Muscle of leg (tissue), 11 donors: ENCODE data around the gene DCUN1D2. TPM values are rescaled to one million over a fixed set of nuclear protein-coding genes. Genes with fewer than 3 reads are reported as not detected.

Source experiments
- DNase-seq: peaks from one replicate; pipeline ENCODE4 v3.0.0; 2013
- H3K27ac ChIP-seq: one replicate; pipeline ENCODE4 v1.5.1; 2013; ENCODE audit warnings: mild to moderate bottlenecking, low read length, control low read depth
- H3K27me3 ChIP-seq: one replicate; pipeline ENCODE4 v1.6.1; 2013; ENCODE audit warnings: low read length; ENCODE audit not compliant: control insufficient read depth, insufficient read depth
- H3K36me3 ChIP-seq: one replicate; pipeline ENCODE4 v1.6.1; 2013; ENCODE audit warnings: low read length; ENCODE audit not compliant: control insufficient read depth, insufficient read depth
- H3K4me1 ChIP-seq: one replicate; pipeline ENCODE4 v1.6.1; 2013; ENCODE audit warnings: low read length; ENCODE audit not compliant: control insufficient read depth, insufficient read depth
- H3K4me3 ChIP-seq: one replicate; pipeline ENCODE4 v1.5.1; 2013; ENCODE audit warnings: low read length, control low read depth
- H3K9me3 ChIP-seq: replicated peaks from 2 replicates; pipeline ENCODE4 v1.6.1; 2013; ENCODE audit warnings: low read depth, low read length; ENCODE audit not compliant: control insufficient read depth
- WGBS: methylation state at CpG from one replicate; pipeline ENCODE4 v1.1.5; 2013; ENCODE audit warnings: missing lambda C conversion rate; ENCODE audit not compliant: insufficient coverage; 5-methylcytosine and 5-hydroxymethylcytosine counted together
- polyA plus RNA-seq, 8 donors: library from polyadenylated mRNA; unstranded; fragments of 120-200 nt; gene quantifications; one replicate each; pipeline versions ENCODE4 v1.2.1 to v1.2.3, GENCODE V29; 2013; ENCODE audit warnings: inconsistent platforms in 1 of 8, low replicate concordance in 1 of 8; ENCODE audit not compliant: insufficient read length in 8 of 8, insufficient read depth in 1 of 8
- total RNA-seq: library from RNA; stranded (reverse); fragments of 120-200 nt; gene quantifications from one replicate; pipeline ENCODE4 v1.2.4, GENCODE V29; 2013

The DCUN1D2 gene
- total and polyA plus RNA-seq, 9 donors = 11.3 to 17.6 (median 14.1) TPM

DNA sequence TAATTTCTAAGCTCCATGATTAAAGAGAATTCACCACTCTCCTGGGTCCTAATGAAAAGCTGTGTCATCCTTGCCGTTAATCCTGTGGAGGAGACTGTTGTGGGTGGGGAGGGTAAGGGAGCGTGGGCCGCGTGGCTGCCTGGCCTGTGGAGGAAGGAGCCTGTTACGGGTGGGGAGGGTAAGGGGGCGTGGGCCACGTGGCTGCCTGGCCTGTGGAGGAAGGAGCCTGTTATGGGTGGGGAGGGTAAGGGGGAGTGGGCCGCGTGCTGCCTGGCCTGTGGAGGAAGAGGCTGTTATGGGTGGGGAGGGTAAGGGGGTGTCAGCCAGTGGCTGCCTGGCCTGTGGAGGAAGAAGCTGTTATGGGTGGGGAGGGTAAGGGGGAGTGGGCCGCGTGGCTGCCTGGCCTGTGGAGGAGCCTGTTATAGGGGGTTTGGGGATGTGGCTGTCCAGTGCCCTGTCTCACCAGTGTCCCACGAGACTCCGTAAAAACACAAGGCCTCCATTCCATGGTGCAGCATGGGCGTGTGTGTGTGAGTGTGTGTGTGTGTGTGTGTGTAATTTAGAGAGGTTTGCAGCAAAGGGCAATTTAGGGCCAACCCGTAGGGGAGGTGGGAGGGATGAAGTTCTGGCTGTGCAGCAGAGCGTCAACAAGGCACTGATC, 15.6 kb upstream of the DCUN1D2 start:
- no peaks in the 10 kb centered on the region for H3K27me3 ChIP-seq
- no peak overlapping the region for H3K4me3 ChIP-seq
- no peaks in the 10 kb centered on the region for H3K9me3 ChIP-seq
- H3K27ac ChIP-seq = no peak overlapping the region
- no peak for DNase-seq
- WGBS = 41% methylated on average over 13 of the region's 16 CpGs
- H3K4me1 ChIP-seq = no peaks in the 10 kb centered on the region
- peaks cover 62% of the 10 kb centered on the region for H3K36me3 ChIP-seq

DNA sequence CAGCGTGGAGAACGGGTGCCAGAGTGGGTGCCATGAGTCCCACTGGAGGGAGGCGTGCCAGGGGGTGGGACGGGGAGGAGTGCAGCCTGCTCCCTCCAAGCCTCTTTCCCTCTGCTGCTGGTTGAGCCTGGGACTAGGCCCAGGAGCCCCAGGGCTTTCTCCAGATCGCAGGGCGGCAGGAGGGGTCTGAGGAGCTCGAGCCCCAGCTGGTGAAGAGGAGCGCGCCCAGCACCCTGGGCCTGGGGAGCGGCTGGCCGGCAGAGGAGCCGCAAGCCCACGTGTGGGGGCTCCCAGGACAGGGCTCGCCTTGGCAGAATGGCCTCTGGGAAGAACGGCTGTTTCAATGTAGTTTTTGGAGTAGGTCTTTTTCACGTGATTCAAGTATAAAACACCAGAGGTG, 12.2 kb upstream of the DCUN1D2 start:
- WGBS = 93% methylated on average over 11 of the region's 16 CpGs
- Histone ChIP-seq H3K36me3 (peaks cover 70% of the 10 kb centered on the region), H3K27ac (no peak overlapping the region), H3K4me3 (no peak overlapping the region), H3K9me3 (no peaks in the 10 kb centered on the region), H3K4me1 (no peaks in the 10 kb centered on the region), H3K27me3 (no peaks in the 10 kb centered on the region)
- DNase-seq = no peak

DNA sequence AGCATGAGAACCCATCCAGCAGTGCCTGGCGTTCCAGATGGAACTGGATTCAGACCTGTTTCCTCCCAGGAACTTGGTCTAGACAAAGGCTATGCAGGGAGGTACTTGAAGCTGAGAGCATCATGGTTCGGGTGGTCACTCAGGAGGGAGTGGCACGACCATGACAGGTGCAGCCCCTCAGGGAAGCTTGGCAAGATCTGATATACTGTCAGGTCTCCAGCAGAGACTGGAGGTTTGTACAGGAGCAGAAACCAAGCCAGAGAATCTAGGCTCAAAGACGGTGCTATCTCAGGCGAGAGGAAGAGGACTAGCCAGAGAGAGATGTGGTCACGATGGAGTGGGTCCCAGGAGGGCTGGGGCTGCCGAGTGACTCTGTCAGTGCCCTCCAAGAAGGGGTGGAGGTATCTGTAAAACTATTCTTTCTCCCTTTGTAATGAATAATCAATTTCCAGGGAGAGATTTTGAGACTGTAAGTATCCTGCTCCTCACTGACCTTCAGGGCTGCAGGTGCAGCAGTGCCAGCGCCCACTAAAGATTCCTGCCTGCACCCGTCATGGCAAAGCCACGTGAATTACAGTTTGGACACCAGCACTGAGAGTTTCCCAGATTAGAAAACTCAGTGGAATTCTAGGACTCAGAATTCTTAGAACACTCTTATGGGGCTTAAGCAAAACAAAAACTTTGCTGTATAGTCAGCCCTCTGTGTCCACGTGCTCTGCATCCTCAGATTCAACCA, 10.2 kb upstream of the DCUN1D2 start:
- peaks cover 67% of the 10 kb centered on the region for H3K36me3 ChIP-seq
- H3K9me3 ChIP-seq = no peaks in the 10 kb centered on the region
- no peak overlapping the region for H3K4me3 ChIP-seq
- peaks cover 3% of the 10 kb centered on the region for H3K4me1 ChIP-seq
- H3K27ac ChIP-seq = no peak overlapping the region
- 94% methylated on average over 8 of the region's 11 CpGs for WGBS
- no peaks in the 10 kb centered on the region for H3K27me3 ChIP-seq
- no peak for DNase-seq

DNA sequence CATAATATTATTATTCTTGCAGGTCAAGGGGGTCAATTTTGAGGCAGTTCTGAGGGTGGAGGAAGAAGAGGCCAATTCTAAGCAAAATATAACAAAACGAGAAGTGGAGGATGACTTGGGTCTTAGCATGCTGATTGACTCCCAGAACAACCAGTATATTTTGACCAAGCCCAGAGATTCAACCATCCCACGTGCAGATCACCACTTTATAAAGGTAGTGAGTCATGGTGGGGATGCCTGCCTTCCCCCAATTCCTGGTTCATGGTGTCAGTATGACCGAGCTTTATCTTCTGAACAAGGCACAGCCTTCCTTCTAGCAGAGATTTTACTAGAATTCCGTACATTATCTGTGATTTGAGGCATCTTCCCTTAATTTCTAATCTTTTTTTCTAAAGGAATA, 9.4 kb upstream of the DCUN1D2 start:
- no peak overlapping the region for H3K4me3 ChIP-seq
- H3K27ac ChIP-seq = no peak overlapping the region
- no peaks in the 10 kb centered on the region for H3K9me3 ChIP-seq
- H3K27me3 ChIP-seq = no peaks in the 10 kb centered on the region
- H3K4me1 ChIP-seq = peaks cover 8% of the 10 kb centered on the region
- H3K36me3 ChIP-seq = peaks cover 67% of the 10 kb centered on the region
- WGBS = no CpG with 5 or more reads among the region's 4 CpGs
- no peak for DNase-seq

DNA sequence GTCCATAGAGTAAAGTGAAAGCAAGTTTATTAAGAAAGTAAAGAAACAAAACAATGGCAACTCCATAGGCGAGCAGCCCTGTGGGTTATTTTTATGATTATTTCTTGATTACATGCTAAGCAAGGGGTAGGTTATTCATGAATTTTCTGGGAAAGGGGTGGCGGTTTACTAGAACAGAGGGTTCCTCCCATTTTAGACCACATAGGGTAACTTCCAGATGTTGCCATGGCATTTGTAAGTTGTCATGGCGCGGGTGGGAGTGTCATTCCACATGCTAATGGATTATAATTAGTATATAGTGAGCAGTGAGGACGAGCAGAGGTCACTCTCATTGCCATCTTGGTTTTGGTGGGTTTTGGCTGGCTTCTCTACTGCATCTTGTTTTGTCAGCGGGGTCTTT, 8.4 kb upstream of the DCUN1D2 start:
- H3K36me3 ChIP-seq = peaks cover 63% of the 10 kb centered on the region
- H3K4me1 ChIP-seq = peaks cover 8% of the 10 kb centered on the region
- H3K9me3 ChIP-seq = no peaks in the 10 kb centered on the region
- H3K4me3 ChIP-seq = no peak overlapping the region
- DNase-seq = no peak
- H3K27ac ChIP-seq = no peak overlapping the region
- no peaks in the 10 kb centered on the region for H3K27me3 ChIP-seq
- WGBS = 100% methylated on average over 1 of the region's 6 CpGs

DNA sequence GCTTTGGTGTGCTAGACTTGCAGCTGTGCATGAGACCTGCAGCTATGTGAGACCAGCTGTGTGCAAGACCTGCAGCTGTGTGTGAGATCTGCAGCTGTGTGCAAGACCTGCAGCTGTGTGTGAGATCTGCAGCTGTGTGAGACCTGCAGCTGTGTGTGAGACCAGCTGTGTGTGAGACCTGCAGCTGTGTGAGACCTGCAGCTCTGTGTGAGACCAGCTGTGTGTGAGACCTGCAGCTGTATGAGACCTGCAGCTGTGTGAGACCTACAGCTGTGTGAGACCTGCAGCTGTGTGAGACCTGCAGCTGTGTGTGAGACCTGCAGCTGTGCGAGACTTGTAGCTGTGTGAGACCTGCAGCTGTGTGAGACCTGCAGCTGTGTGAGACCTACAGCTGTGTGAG, 6.7 kb upstream of the DCUN1D2 start:
- H3K9me3 ChIP-seq = no peaks in the 10 kb centered on the region
- H3K27me3 ChIP-seq = no peaks in the 10 kb centered on the region
- H3K4me3 ChIP-seq = no peak overlapping the region
- no peak overlapping the region for H3K27ac ChIP-seq
- WGBS = 80% methylated on average over 1 of the region's 1 CpG
- DNase-seq = no peak
- H3K4me1 ChIP-seq = peaks cover 10% of the 10 kb centered on the region
- peaks cover 52% of the 10 kb centered on the region for H3K36me3 ChIP-seq

DNA sequence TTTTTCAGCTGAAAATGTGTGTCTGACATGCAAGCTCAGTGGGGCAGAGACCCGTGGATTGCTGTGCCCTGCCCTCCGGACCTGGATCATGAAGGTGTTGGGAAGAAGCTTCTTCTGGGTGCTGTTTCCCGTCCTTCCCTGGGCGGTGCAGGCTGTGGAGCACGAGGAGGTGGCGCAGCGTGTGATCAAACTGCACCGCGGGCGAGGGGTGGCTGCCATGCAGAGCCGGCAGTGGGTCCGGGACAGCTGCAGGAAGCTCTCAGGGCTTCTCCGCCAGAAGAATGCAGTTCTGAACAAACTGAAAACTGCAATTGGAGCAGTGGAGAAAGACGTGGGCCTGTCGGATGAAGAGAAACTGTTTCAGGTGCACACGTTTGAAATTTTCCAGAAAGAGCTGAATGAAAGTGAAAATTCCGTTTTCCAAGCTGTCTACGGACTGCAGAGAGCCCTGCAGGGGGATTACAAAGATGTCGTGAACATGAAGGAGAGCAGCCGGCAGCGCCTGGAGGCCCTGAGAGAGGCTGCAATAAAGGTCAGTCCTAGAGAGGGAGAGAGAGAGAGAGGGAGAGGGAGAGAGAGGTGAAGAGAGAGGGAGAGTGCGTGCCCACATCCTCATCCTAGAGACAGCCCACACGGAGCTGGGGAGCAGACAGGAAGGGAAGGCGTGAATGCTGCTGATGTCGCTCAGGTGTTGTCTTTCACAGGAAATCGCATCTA, 5.1 kb upstream of the DCUN1D2 start:
- no peak for DNase-seq
- H3K9me3 ChIP-seq = no peaks in the 10 kb centered on the region
- 38% methylated on average over 21 of the region's 26 CpGs for WGBS
- no peaks in the 10 kb centered on the region for H3K27me3 ChIP-seq
- H3K4me1 ChIP-seq = peaks cover 19% of the 10 kb centered on the region
- peaks cover 38% of the 10 kb centered on the region for H3K36me3 ChIP-seq
- H3K27ac ChIP-seq = no peak overlapping the region
- H3K4me3 ChIP-seq = no peak overlapping the region

DNA sequence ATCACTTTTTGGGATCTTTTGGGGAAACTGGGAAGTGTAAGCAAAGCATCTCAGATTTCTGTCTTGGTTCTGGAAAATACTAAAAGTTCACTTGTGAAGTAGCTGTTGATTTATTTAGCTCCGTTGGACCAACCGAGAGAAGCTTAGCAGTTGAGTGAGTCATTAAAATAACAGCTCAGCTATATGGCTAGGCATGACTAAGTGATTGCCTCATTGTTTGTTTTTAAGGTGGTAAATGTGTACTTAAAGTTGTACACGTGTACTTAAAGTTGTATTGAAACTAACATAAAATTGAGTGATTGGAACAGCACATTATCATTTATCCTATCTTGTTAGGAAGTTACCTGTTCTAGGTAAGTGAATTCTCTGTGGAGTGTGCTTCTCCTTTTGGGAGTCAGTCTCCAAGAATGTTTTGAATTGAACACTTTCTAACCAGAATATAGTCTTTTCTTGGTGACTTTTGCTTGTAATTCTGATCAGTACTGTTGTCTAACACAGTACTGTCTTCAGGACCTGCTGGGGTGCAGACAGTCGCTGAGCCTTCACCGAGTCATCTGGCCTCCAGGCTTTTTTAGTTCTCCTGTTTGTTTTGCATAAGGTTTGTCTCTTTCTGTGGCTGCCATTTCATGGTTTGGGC, 2.9 kb upstream of the DCUN1D2 start:
- no peaks in the 10 kb centered on the region for H3K9me3 ChIP-seq
- WGBS = 60% methylated on average over 2 of the region's 5 CpGs
- no peak overlapping the region for H3K4me3 ChIP-seq
- no peak overlapping the region for H3K27ac ChIP-seq
- H3K36me3 ChIP-seq = peaks cover 21% of the 10 kb centered on the region
- DNase-seq = peak; percentile 53
- H3K27me3 ChIP-seq = no peaks in the 10 kb centered on the region
- peaks cover 33% of the 10 kb centered on the region for H3K4me1 ChIP-seq

DNA sequence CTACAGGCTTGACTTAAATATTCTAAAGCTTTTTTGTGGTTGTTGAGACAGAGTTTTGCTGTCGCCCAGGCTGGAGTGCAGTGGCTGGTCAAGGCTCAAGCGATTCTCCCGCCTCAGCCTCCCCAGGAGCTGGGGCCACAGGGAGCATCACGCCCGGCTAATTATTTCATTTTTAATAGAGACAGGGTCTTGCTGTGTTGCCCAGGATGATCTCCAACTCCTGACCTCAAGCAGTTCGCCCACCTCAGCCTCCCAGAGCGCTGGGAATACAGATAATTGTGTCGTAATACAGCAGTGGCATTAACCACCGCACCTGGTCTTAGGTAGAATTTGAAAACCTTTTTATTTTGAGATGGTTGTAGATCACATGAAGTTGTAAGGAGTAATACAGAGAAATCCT, 1.5 kb upstream of the DCUN1D2 start:
- peaks cover 13% of the 10 kb centered on the region for H3K36me3 ChIP-seq
- peak overlapping the region; percentile 52 for H3K27ac ChIP-seq
- H3K4me1 ChIP-seq = peaks cover 35% of the 10 kb centered on the region
- H3K27me3 ChIP-seq = no peaks in the 10 kb centered on the region
- no peaks in the 10 kb centered on the region for H3K9me3 ChIP-seq
- DNase-seq = no peak
- WGBS = 29% methylated on average over 5 of the region's 9 CpGs
- H3K4me3 ChIP-seq = peak overlapping the region; percentile 80

DNA sequence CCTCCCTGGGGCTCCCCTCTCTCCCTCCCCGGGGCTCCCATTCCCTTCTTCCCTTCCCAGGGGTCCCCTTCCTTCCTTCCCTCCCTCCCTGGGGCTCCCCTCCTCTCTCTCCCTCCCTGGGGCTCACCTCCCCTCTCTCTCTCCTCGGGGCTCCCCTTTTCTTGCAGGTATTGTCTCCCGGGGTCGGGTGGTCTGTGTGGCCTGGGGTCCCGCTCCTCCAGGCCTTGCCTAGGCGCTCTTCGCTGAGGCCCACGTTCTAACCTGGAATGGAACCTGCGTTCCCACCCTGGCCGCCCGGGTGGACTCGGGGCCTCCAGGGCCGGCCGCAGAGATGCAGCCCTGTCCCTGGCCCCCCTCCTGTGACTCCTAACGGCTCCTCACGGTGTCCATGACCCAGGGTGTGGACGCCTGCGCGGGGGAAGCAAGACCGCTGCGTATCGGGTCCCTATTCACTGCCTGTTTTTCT, 940 bp upstream of the DCUN1D2 start:
- Histone ChIP-seq H3K9me3 (no peaks in the 10 kb centered on the region), H3K4me1 (peaks cover 39% of the 10 kb centered on the region), H3K27me3 (no peaks in the 10 kb centered on the region), H3K4me3 (peak overlapping the region; percentile 80), H3K27ac (peak overlapping the region; percentile 52), H3K36me3 (peaks cover 13% of the 10 kb centered on the region)
- WGBS = 1% methylated on average over 14 of the region's 22 CpGs
- DNase-seq = peak; percentile 53
